ENCODE measurements around the gene RAD51B.

- TF ChIP-seq CTCF (IDR thresholded peaks at IDR 0.05): no peak
- TF ChIP-seq POLR2A (IDR thresholded peaks at IDR 0.05): no peak
Measured at GRCh38 chr14:68284834-68285233, 465.3 kb downstream of the RAD51B start.

Data from vagina (tissue), 2 donors.